Heart left ventricle (tissue), 16 donors: ENCODE data around the gene STRAP. TPM values are rescaled to one million over a fixed set of nuclear protein-coding genes. Genes with fewer than 3 reads are reported as not detected.
"Not testable (repeated sequence)": the region's sequence is repeated elsewhere in the genome, so short reads cannot be mapped to it uniquely, and the experiment has no call there.

Experiments
- ATAC-seq, 4 donors: fragments of 200-7000 bp; cut with Tn5 transposase; one replicate each; pipeline ENCODE4 v1.9.1; 2020 to 2022; ENCODE audit warnings: moderate library complexity in 4 of 4, mild to moderate bottlenecking in 3 of 4, moderate number of reproducible peaks in 1 of 4
- DNase-seq, 5 donors: peaks; one replicate each; pipeline ENCODE4 v3.0.0-alpha.2; 2020
- H3K27ac ChIP-seq, 12 donors: fragments of 200-600 bp; sonication (generic) in 4 of 12; one replicate each; pipeline versions ENCODE4 v1.5.0 to v1.8.0; 2016 to 2022; ENCODE audit warnings: mild to moderate bottlenecking in 2 of 12
- H3K27me3 ChIP-seq, 9 donors: fragments of 200-600 bp; sonication (generic) in 2 of 9; one replicate each; pipeline versions ENCODE4 v1.5.1 to v1.8.0; 2016 to 2022; ENCODE audit warnings: mild to moderate bottlenecking in 3 of 9
- H3K36me3 ChIP-seq, 9 donors: fragments of 200-600 bp; sonication (generic) in 2 of 9; one replicate each; pipeline versions ENCODE4 v1.5.0 to v1.8.0; 2018 to 2022; ENCODE audit warnings: mild to moderate bottlenecking in 2 of 9
- H3K4me1 ChIP-seq, 12 donors: fragments of 200-600 bp; sonication (generic) in 4 of 12; one replicate each; pipeline versions ENCODE4 v1.5.0 to v1.8.0; 2016 to 2022; ENCODE audit warnings: mild to moderate bottlenecking in 3 of 12
- H3K4me3 ChIP-seq, 12 donors: fragments of 200-600 bp; sonication (generic) in 4 of 12; one replicate each; pipeline versions ENCODE4 v1.5.0 to v1.8.0; 2017 to 2022; ENCODE audit warnings: mild to moderate bottlenecking in 9 of 12, moderate library complexity in 4 of 12
- H3K9me3 ChIP-seq, 12 donors: fragments of 200-600 bp; sonication (generic) in 4 of 12; one replicate each; pipeline versions ENCODE4 v1.5.0 to v1.8.0; 2016 to 2022; ENCODE audit warnings: mild to moderate bottlenecking in 1 of 12
- POLR2A ChIP-seq, 2 donors: fragments of 450-650 bp; IDR thresholded peaks; one replicate each; pipeline ENCODE4 v1.6.1; 2017; ENCODE audit warnings: antibody characterized with exemption in 2 of 2, mild to moderate bottlenecking in 2 of 2, moderate library complexity in 2 of 2
- WGBS, 4 donors: extraction: QIAGEN DNeasy Blood & Tissue Kit in 2 of 4; methylation state at CpG; one replicate each; pipeline versions ENCODE4 v1.1.5 to v1.1.7; 2013 to 2018; 5-methylcytosine and 5-hydroxymethylcytosine counted together
- intact Hi-C, 10 donors: fragments of 100-400 bp; cut with DNase I; formaldehyde crosslinking; loops; one replicate each; pipeline versions ENCODE4 v1.11.1 to v1.14.2; 2022
- polyA plus RNA-seq, 2 donors: library from polyadenylated mRNA; stranded (reverse); fragments of 200-250 nt; gene quantifications; one replicate each; pipeline ENCODE4 v1.2.3, GENCODE V29; 2013
- total RNA-seq, 9 donors: library from RNA; depleted of rRNA in 2 of 9; stranded (reverse); fragments of >200 nt in 2 of 9; fragmentation: NEBNext Ultra II Directional in 3 of 9; extraction: Animal tissue kit (Norgen Biotek cat#: 25700) in 3 of 9; gene quantifications; one replicate each; pipeline versions ENCODE4 v1.1.0 to v1.2.4, GENCODE V29; 2016 to 2023
- TF ChIP-seq, protein P1 (sequence below), 12 donors: fragments of 200-600 bp; sonication (generic) in 4 of 12; IDR thresholded peaks; one replicate each; pipeline versions ENCODE4 v1.5.0 to v1.8.0; 2018 to 2022; ENCODE audit warnings: antibody characterized with exemption in 12 of 12, mild to moderate bottlenecking in 5 of 12
- donor health status: ischemic (EF 13 %, LVEDD 7.1; RV severe dilation, severe dysfunction).
- donor health status: healthy with polysubstance abuse.
- donor health status: DM: no; HTN: yes; CAD: no.
- donor health status: DM: no; HTN: no; CAD: no.
- donor health status: ischemic (EF 25% LVEDD 6.9; RV normal size, moderate dysfunction).
- donor health status: ischemic (EF 25% LVEDD 5.7; RV mildly dilated, moderate dysfunction).
- donor health status: healthy.
- donor health status: DM: yes; HTN: yes; CAD: no.
- donor health status: ischemic (EF 35%, LVEDD 5.7; RV mildly dilated, moderate dysfunction).
- donor health status: nonischemic (EF 11% LVEDD 7.7; RV severe dilation, severe dysfunction).
- donor health status: DM: yes; HTN: yes; CAD: no.
- donor health status: PGD.
- donor health status: ischemic (EF 29% LVEDD 5.4; RV normal size, mild dysfunction).
- donor health status: nonischemic (EF 23%, LVEDD 6.1; RV moderate dilation, normal function).

The STRAP gene
- total and polyA plus RNA-seq, 11 donors: 61.6 to 237 (median 118) TPM

GRCh38 chr12:15910468-15910863, 28.3 kb downstream of the STRAP start:
- ATAC-seq (no peak), DNase-seq (no peak)
- WGBS, 4 donors: 67 to 73% (median 71%) methylated on average over 5 of the region's 5 CpGs
- H3K9me3 ChIP-seq: no peaks in the 10 kb centered on the region
- H3K36me3 ChIP-seq: peaks cover 0 to 21% (median 13%) of the 10 kb centered on the region in 9 donors
- H3K4me1 ChIP-seq: peaks cover 0 to 22% (median 7%) of the 10 kb centered on the region in 12 donors
- H3K4me3 ChIP-seq: peak overlapping the region in 8 of 12 donors; percentile 65 to 85 (median 80)
- intact Hi-C loops: loop anchor here in 1 of 10 donors (2.0 kb wide), 1 partner anchor 68 kb away; no protein-coding TSS in a partner anchor
- no peak for TF ChIP-seq POLR2A (IDR thresholded peaks at IDR 0.05)
- TF ChIP-seq, protein P1, sequence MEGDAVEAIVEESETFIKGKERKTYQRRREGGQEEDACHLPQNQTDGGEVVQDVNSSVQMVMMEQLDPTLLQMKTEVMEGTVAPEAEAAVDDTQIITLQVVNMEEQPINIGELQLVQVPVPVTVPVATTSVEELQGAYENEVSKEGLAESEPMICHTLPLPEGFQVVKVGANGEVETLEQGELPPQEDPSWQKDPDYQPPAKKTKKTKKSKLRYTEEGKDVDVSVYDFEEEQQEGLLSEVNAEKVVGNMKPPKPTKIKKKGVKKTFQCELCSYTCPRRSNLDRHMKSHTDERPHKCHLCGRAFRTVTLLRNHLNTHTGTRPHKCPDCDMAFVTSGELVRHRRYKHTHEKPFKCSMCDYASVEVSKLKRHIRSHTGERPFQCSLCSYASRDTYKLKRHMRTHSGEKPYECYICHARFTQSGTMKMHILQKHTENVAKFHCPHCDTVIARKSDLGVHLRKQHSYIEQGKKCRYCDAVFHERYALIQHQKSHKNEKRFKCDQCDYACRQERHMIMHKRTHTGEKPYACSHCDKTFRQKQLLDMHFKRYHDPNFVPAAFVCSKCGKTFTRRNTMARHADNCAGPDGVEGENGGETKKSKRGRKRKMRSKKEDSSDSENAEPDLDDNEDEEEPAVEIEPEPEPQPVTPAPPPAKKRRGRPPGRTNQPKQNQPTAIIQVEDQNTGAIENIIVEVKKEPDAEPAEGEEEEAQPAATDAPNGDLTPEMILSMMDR (IDR thresholded peaks at IDR 0.05): no peak
- peak overlapping the region in 8 of 12 donors; percentile 84 to 96 (median 91) for H3K27ac ChIP-seq
- H3K27me3 ChIP-seq: no peaks in the 10 kb centered on the region

DNA sequence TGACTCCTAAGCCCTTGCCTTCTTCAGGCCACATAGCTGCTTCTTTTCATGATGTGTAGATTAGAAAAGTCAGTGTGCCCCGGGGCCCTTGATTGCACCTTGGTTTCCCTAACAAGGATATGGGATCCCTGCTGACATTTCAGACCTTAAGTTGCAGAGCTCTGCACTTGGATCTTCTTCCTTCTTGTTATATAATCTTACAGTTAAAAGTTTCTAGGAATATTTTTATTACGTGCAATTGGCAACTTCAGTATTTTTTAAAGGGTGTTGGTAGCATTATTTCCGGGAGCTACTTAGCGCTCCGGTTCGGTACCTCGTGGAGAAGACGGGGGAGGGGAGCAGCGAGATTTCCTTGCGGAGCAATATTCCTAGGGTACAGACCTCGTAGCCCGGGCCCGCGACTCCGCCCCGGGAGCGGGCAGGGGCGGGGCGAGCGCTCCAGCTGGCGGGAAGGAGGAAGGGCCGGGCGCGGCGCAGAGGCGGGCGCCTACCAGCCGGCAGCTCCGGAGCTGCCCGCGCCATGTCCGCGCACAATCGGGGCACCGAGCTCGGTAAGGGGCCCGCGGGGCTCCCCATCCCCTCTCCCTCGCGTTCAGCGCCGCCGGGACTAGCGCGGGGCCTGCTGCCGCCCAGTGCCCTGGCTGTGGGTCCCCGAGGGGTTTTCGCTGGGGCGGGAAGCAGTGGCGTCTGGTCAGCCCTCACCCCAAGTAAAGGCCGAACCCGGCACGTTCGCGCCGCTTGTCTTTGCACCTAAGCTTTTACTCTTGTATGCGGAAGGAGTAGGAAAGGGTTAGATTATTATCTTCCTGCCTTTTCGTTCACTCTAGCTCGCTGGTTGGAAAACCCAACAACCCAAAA, 28.9 kb downstream of the STRAP start, which contains the start of gene DERA:
Gene DERA, plus strand, starts transcription at position 469 of the 858 bp plus-strand sequence. Its CDS starts 52 bp downstream, at position 521.
- Histone ChIP-seq H3K27me3 (no peaks in the 10 kb centered on the region), H3K4me1 (peaks cover 0 to 22% (median 7%) of the 10 kb centered on the region in 12 donors), H3K4me3 (peak within 1 kb of the TSS; percentile 65 to 85 (median 80)), H3K27ac (peak within 1 kb of the TSS; percentile 62 to 96 (median 90)), H3K9me3 (no peaks in the 10 kb centered on the region), H3K36me3 (peaks cover 0 to 17% (median 13%) of the 10 kb centered on the region in 9 donors)
- peak; percentile 84 to 93 (median 87) for DNase-seq
- intact Hi-C loops: loop anchor here in 1 of 10 donors (2.0 kb wide), 1 partner anchor 68 kb away; no protein-coding TSS in a partner anchor
- TF ChIP-seq, protein P1 (IDR thresholded peaks at IDR 0.05): peak in 5 of 12 donors; percentile 10 to 36 (median 15)
- TF ChIP-seq POLR2A (IDR thresholded peaks at IDR 0.05): peak in 1 of 2 donors; percentile 91
- 0 to 1% (median 1%) methylated on average over 23 to 59 of the region's 59 CpGs for WGBS, 4 donors
- ATAC-seq: peak; percentile 94 to 100 (median 99)

- DNase-seq, H3K9me3 ChIP-seq, H3K27me3 ChIP-seq, H3K36me3 ChIP-seq: not testable (repeated sequence)
- H3K27ac ChIP-seq: peak overlapping the region in 11 of 12 donors; percentile 84 to 96 (median 90)
- peak overlapping the region; percentile 65 to 85 (median 80) for H3K4me3 ChIP-seq
- 3 to 22% (median 12%) methylated on average over 3 to 5 of the region's 5 CpGs for WGBS, 4 donors
- peaks cover 0 to 22% (median 7%) of the 10 kb centered on the region in 12 donors for H3K4me1 ChIP-seq
- ATAC-seq: peak in 2 of 4 donors; percentile 24 to 32
- intact Hi-C loops: loop anchor here in 1 of 10 donors (2.0 kb wide), 1 partner anchor 67 kb away; no protein-coding TSS in a partner anchor
These were observed 29.7 kb downstream of the STRAP start for GRCh38 chr12:15911931-15912330.

GRCh38 chr12:15914131-15914530, 31.9 kb downstream of the STRAP start:
- H3K27ac ChIP-seq, H3K9me3 ChIP-seq, H3K4me3 ChIP-seq, ATAC-seq, intact Hi-C loops, H3K27me3 ChIP-seq, H3K36me3 ChIP-seq, DNase-seq: not testable (repeated sequence)
- peaks cover 0 to 22% (median 9%) of the 10 kb centered on the region in 12 donors for H3K4me1 ChIP-seq
- 87 to 90% (median 89%) methylated on average over 5 of the region's 5 CpGs for WGBS, 4 donors

GRCh38 chr12:15918066-15918465, 35.9 kb downstream of the STRAP start:
- no peak for TF ChIP-seq POLR2A (IDR thresholded peaks at IDR 0.05)
- TF ChIP-seq, protein P1 (IDR thresholded peaks at IDR 0.05): no peak
- DNase-seq (no peak), ATAC-seq (no peak)
- peaks cover 0 to 5% (median 0%) of the 10 kb centered on the region in 9 donors for H3K36me3 ChIP-seq
- WGBS, 4 donors: 92 to 96% (median 94%) methylated on average over 7 of the region's 7 CpGs
- peak overlapping the region in 1 of 12 donors; percentile 70 for H3K27ac ChIP-seq
- no peaks in the 10 kb centered on the region for H3K27me3 ChIP-seq
- peaks cover 0 to 8% (median 0%) of the 10 kb centered on the region in 12 donors for H3K4me1 ChIP-seq
- H3K9me3 ChIP-seq: no peaks in the 10 kb centered on the region
- intact Hi-C loops: no loop called here
- H3K4me3 ChIP-seq: no peak overlapping the region
